Stimulated activated CD8-positive, alpha-beta memory T cell treated with anti-CD3 and anti-CD28 coated beads, Interleukin-12 subunit alpha, Interleukin-12 subunit beta, amount 100 ng/mL, for 4 hours (primary cell): ENCODE data around the gene SPTLC1.
"Not testable (repeated sequence)": the region's sequence is repeated elsewhere in the genome, so short reads cannot be mapped to it uniquely, and the experiment has no call there.

ENCODE experiments used
- DNase-seq: peaks from one replicate; pipeline ENCODE4 v3.0.0-alpha.2; 2020; ENCODE audit warnings: low read depth

SPTLC1 gene

DNA sequence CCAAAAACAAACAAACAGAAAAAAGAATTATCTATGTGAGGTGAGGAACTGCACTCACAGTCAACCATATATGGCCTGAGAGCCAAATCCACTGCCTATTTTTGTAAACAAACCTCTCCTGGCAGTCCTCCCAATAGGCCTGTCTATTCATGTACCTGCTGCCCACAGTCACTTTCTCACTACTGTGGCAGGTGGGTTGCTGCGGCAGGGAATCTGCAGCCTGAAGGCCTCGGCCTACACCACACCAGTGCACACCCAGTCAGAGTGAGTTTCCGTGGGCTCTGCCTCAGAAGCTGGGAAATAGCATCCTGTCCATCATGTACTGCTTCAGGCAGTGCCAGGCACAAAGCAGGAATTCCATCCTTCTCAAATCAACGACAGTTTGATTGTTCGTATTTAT is 82.3 kb downstream of the SPTLC1 start:
- no peak for DNase-seq

- DNase-seq, result no peak
Observed at GRCh38 chr9:92030367-92030766, 84.8 kb downstream of the SPTLC1 start.

DNA sequence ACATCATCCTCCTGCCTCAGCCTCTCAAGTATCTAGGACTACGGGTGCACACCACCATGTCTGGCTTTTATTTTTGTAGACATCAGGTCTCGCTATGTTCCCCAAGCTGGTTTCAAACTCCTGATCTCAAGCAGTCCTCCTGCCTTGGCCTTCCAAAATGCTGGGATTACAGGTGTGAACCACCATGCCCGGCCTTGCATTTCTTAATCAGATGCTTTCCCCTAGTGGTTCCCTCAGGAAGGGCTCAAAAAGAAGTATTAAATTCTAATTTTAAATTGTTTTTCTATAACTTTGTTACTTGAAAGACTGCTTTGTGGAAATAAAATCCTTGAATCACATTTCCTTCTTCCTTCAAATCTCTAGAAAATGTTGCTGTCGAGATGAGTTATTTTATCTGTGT is 85.7 kb downstream of the SPTLC1 start:
- DNase-seq, result no peak

GRCh38 chr9:92026206-92027002 is 88.8 kb downstream of the SPTLC1 start:
- DNase-seq, result no peak

GRCh38 chr9:92021785-92022541 is 93.2 kb downstream of the SPTLC1 start:
- DNase-seq, result not testable (repeated sequence)

DNA sequence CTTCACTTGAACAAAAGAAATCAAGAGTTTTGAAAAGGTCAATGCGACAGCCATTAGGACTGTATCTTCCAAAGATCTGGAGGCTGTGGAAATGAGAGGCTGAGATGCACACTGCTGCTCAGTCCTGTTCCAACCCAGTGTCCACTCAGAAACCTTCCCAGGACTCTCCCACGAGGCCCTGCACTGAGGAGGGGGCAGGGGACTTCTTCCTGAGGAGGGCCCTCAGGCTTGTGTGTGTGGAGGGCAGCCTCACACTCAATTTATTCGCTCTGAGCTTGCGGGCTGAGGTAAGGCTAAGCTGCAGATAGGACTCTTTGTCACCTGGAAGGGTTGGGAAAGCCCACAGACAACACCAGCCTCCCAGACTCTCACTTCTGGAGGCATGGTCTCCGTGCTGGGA is 95.6 kb downstream of the SPTLC1 start:
- DNase-seq, result no peak

DNA sequence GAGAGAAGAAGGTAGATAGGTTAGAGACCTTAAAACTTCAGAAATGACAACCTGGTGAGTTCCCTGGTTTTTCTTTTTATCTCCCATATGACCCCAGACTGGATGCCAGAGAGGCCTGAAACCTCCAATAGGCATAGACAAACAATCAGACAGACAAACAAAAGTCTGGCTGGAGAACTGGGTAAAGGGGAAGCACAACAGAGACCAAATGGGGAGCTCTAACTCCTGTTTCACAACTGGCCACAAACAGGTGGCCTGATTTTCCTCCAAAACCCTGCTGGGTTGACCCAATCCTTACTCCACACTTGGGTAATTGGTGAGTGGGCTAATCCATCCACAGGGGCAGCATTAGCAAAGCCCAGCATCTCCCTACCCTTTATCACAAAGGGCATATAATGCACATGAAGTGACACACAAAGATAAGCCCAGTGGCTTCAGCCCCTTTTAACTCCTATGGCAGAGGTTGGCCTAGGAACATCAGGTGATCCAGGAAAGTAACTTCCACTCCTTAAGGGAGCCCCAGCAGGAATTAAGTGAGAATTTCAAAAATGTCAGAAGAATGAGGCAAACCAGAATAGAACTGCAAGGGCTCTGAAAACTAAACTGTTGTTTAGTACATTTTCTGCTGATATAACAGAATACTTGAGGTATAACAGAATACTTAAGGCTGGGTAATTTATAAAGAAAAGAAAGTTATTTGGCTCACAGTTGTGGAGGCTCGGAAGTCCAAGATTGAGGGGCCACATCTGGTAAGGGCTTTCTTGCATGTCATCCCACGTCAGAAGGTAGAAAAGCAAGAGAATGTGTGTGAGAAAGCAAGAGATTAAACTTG is 104.3 kb downstream of the SPTLC1 start:
- DNase-seq, result no peak

GRCh38 chr9:92010253-92010652 is 105.0 kb downstream of the SPTLC1 start:
- DNase-seq, result not testable (repeated sequence)

GRCh38 chr9:92008041-92008440 is 107.2 kb downstream of the SPTLC1 start:
- DNase-seq, result no peak

DNA sequence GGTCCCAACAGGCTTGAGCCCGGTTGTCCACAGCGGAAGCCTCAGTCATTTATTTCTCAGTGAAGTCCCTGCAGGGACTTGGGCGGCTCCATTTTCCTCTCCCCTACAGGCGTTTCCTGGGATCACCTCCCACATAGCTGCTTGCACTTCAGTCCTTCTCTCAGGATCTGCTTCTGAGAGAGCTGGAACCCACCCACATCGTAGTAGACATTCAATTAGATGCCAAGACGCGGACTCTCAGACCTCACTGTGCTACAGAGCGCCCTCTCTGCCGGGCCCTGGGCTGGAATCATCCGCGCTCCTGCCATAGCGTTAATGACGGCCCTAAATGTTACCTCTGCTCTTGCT is 111.2 kb downstream of the SPTLC1 start:
- DNase-seq, result no peak

DNA sequence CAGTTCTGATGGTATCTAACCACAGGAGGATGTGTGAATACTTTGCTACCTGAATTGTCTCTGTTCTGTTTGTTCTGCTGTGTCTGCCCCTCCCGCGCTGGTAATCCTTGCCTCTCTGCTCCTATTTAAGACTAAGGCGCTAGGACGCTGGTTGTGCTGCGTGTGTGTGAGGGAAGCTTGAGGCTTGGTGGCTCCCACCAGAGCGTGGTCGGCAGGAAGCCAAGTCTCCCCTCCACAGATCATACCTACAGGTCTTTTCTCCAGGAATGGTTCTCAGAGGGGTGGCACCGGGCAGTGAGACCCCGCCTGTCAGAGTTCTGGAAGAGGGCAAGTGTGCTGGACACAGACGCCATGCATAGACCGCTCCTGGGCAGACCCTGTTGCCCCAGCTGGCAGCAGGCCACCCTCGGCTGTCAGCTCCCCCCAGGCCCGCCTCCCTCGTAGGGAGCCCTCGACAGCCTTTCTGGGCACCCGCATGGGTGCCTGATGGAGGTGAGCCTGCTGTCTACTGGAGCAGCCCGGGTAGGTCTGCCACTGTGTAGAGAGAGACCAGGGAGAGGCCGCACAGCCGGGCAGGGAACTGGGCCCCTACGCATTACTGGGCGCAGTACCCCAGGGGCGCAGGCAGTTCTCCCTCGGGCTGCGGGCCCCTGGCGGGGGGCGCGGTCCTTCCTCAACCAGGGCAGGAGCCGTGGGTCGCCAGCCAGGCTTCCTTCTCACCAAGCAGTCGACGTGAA is 111.7 kb downstream of the SPTLC1 start:
- DNase-seq, result no peak

GRCh38 chr9:92001948-92002347 is 113.3 kb downstream of the SPTLC1 start:
- not testable (repeated sequence) for DNase-seq

- no peak for DNase-seq
Observed at GRCh38 chr9:92001244-92001643, 114.0 kb downstream of the SPTLC1 start.

- DNase-seq, result no peak
Observed at GRCh38 chr9:91995000-91995655, 120.1 kb downstream of the SPTLC1 start.

GRCh38 chr9:91994422-91994821 is 120.8 kb downstream of the SPTLC1 start:
- DNase-seq, result no peak

DNA sequence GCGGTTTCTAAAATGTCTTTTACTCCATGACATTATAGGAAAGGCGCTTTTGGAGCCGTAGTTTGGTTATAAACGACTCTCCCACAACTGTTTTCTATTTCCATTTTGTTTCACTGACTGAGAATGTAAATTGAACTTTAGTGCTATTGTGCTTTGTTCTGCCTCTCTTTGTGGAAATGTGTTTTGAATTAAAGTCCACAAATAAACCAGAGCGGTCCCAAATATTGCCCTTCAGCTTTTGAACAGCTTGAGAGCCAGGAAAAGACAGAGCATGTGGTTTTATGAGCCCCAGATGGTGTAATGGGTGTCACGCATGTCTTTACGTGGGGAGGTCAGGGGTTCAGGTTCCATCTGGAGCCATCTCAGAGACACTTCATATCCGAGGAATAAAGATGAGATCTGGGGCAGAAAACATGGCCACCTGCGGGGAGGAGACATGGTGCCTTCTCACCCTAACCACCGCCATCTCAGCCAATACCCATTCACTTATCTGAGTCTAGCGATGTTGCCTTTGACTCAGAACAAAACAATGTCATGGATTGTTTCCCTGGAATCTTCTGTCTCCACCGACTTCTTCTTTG is 122.7 kb downstream of the SPTLC1 start:
- no peak for DNase-seq

GRCh38 chr9:91991721-91992341 is 123.4 kb downstream of the SPTLC1 start:
- no peak for DNase-seq

DNA sequence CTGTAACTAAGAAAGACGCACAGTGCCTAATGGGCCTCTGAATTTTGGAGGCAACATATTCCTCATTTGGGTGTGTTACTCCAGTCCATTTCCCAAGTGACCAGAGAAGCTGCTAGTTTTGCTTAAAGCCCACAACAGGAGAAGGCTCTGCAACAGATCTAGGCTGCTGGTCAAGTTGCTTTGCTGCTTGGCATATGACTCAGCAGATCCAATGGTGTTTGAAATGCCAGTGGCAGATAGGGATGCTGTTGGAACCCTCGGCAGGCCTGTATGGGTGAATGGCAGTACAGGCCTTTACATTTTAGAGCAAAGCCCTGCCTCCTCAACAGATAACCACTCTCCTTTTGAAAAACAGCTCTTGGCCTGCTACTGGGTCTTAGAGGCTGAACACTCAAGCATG is 129.0 kb downstream of the SPTLC1 start:
- DNase-seq, result no peak

GRCh38 chr9:91985692-91986091 is 129.5 kb downstream of the SPTLC1 start:
- no peak for DNase-seq
